Mesenchymal stem cell (in vitro differentiated cells and primary cell): ENCODE results near the gene TNFAIP2.

Experiments used
- DNase-seq: peaks from one replicate; pipeline ENCODE4 v3.0.0-alpha.2; 2013
- H2AFZ ChIP-seq: one replicate; pipeline ENCODE4 v1.6.1; 2013; ENCODE audit warnings: low read depth, mild to moderate bottlenecking, control low read depth, inconsistent platforms, low read length, moderate library complexity
- H2AK5ac ChIP-seq: 2 replicates; pipeline ENCODE4 v1.6.1; 2013; ENCODE audit warnings: low read length, moderate library complexity, mild to moderate bottlenecking, inconsistent platforms; ENCODE audit not compliant: severe bottlenecking
- H2BK120ac ChIP-seq: one replicate; pipeline ENCODE4 v1.6.1; 2013; ENCODE audit warnings: low read depth, mild to moderate bottlenecking, inconsistent platforms, low read length, moderate library complexity
- H2BK12ac ChIP-seq, 2 experiments: one replicate each; pipeline ENCODE4 v1.6.1; 2013; ENCODE audit warnings: inconsistent platforms in 2 of 2, low read length in 2 of 2, mild to moderate bottlenecking in 2 of 2, moderate library complexity in 2 of 2, control low read depth in 1 of 2
- H2BK15ac ChIP-seq: one replicate; pipeline ENCODE4 v1.6.1; 2013; ENCODE audit warnings: mild to moderate bottlenecking, low read depth, inconsistent platforms; ENCODE audit not compliant: poor library complexity, severe bottlenecking
- H2BK5ac ChIP-seq: 2 replicates; pipeline ENCODE4 v1.6.1; 2013; ENCODE audit warnings: low read depth, mild to moderate bottlenecking, low read length, control low read depth, inconsistent platforms; ENCODE audit not compliant: poor library complexity, severe bottlenecking
- H3K14ac ChIP-seq, 2 experiments: one replicate each; pipeline ENCODE4 v1.6.1; 2013; ENCODE audit warnings: inconsistent platforms in 2 of 2, low read length in 2 of 2, control low read depth in 1 of 2, mild to moderate bottlenecking in 1 of 2, moderate library complexity in 1 of 2
- H3K18ac ChIP-seq, 2 experiments: one replicate each; pipeline ENCODE4 v1.6.1; 2013; ENCODE audit warnings: inconsistent platforms in 2 of 2, low read length in 2 of 2, control low read depth in 1 of 2, low read depth in 1 of 2, mild to moderate bottlenecking in 1 of 2
- H3K23ac ChIP-seq, 2 experiments: one replicate each; pipeline ENCODE4 v1.6.1; 2013; ENCODE audit warnings: inconsistent platforms in 2 of 2, low read length in 2 of 2, mild to moderate bottlenecking in 2 of 2, moderate library complexity in 2 of 2, control low read depth in 1 of 2
- H3K27ac ChIP-seq: 2 replicates; pipeline ENCODE4 v1.5.1; 2013; ENCODE audit warnings: mild to moderate bottlenecking, moderate library complexity, low read length, control low read depth, inconsistent platforms; ENCODE audit not compliant: poor library complexity, severe bottlenecking
- H3K27me3 ChIP-seq, 2 experiments: 2 replicates each; pipeline versions ENCODE4 v1.6.1 to v1.7.0; 2013; ENCODE audit warnings: low read length in 2 of 2, mild to moderate bottlenecking in 2 of 2, moderate library complexity in 2 of 2, control low read depth in 1 of 2, inconsistent platforms in 1 of 2; ENCODE audit not compliant: control insufficient read depth in 1 of 2, insufficient read depth in 1 of 2
- H3K36me3 ChIP-seq, 2 experiments: 2 replicates each; pipeline versions ENCODE4 v1.6.1 to v1.7.0; 2013; ENCODE audit warnings: low read length in 2 of 2, control low read depth in 1 of 2, inconsistent platforms in 1 of 2, low read depth in 1 of 2, mild to moderate bottlenecking in 1 of 2; ENCODE audit not compliant: insufficient read depth in 2 of 2, control insufficient read depth in 1 of 2
- H3K4ac ChIP-seq, 2 experiments: one replicate each; pipeline ENCODE4 v1.6.1; 2013; ENCODE audit warnings: inconsistent platforms in 2 of 2, low read length in 2 of 2, mild to moderate bottlenecking in 2 of 2, moderate library complexity in 2 of 2, control low read depth in 1 of 2, low read depth in 1 of 2
- H3K4me1 ChIP-seq: 2 replicates; pipeline ENCODE4 v1.6.1; 2013; ENCODE audit warnings: low read depth, low read length, control low read depth; ENCODE audit not compliant: control insufficient read depth, insufficient read depth
- H3K4me2 ChIP-seq: 2 replicates; pipeline ENCODE4 v1.6.1; 2013; ENCODE audit warnings: low read length, mild to moderate bottlenecking, inconsistent platforms; ENCODE audit not compliant: poor library complexity, severe bottlenecking
- H3K4me3 ChIP-seq, 2 experiments: 2 replicates each; pipeline versions ENCODE4 v1.5.1 to v1.7.0; 2013; ENCODE audit warnings: low read length in 2 of 2, mild to moderate bottlenecking in 2 of 2, control low read depth in 1 of 2, low read depth in 1 of 2; ENCODE audit not compliant: insufficient read depth in 1 of 2
- H3K79me1 ChIP-seq: replicated peaks from 2 replicates; pipeline ENCODE4 v1.6.1; 2013; ENCODE audit warnings: mild to moderate bottlenecking, control low read depth, low read length, inconsistent platforms; ENCODE audit not compliant: poor library complexity, severe bottlenecking
- H3K9ac ChIP-seq: 2 replicates; pipeline ENCODE4 v1.7.0; 2013; ENCODE audit warnings: mild to moderate bottlenecking, low read length, moderate library complexity
- H3K9me3 ChIP-seq: 2 replicates; pipeline ENCODE4 v1.7.0; 2013; ENCODE audit warnings: mild to moderate bottlenecking, low read length; ENCODE audit not compliant: control insufficient read depth
- H4K8ac ChIP-seq: one replicate; pipeline ENCODE4 v1.6.1; 2013; ENCODE audit warnings: inconsistent platforms, mild to moderate bottlenecking, low read length, moderate library complexity
- H4K91ac ChIP-seq: one replicate; pipeline ENCODE4 v1.6.1; 2013; ENCODE audit warnings: mild to moderate bottlenecking, low read length, inconsistent platforms
- WGBS: methylation state at CpG from one replicate; pipeline ENCODE4 v1.1.7; 2013; ENCODE audit warnings: mixed read lengths; 5-methylcytosine and 5-hydroxymethylcytosine counted together

The TNFAIP2 gene

GRCh38 chr14:103109535-103110441 lies 13.5 kb upstream of the TNFAIP2 start:
- peaks cover 62% of the 10 kb centered on the region for H3K4me1 ChIP-seq
- H3K27ac ChIP-seq, result peak overlapping the region; percentile 86
- WGBS, result 10% methylated on average over 31 of the region's 32 CpGs
- no peak overlapping the region for H3K23ac ChIP-seq
- H3K36me3 ChIP-seq, result no peaks in the 10 kb centered on the region
- peak overlapping the region; percentile 13 to 91 for H3K4ac ChIP-seq
- H3K4me2 ChIP-seq, result peak overlapping the region; percentile 61
- peak overlapping the region in 1 of 2 experiments; percentile 46 for H3K4me3 ChIP-seq
- H2BK120ac ChIP-seq, result peak overlapping the region; percentile 96
- peak overlapping the region; percentile 68 for H2BK5ac ChIP-seq
- H3K27me3 ChIP-seq, result peaks cover 0 to under 1% of the 10 kb centered on the region in 2 experiments
- peak overlapping the region; percentile 83 for H2BK15ac ChIP-seq
- H3K9ac ChIP-seq, result peak overlapping the region; percentile 60
- H2AK5ac ChIP-seq, result no peak overlapping the region
- no peak overlapping the region for H2AFZ ChIP-seq
- H2BK12ac ChIP-seq, result peak overlapping the region; percentile 73 to 76
- peak; percentile 89 for DNase-seq
- H4K8ac ChIP-seq, result peak overlapping the region; percentile 95
- no peaks in the 10 kb centered on the region for H3K9me3 ChIP-seq
- peak overlapping the region; percentile 76 to 79 for H3K18ac ChIP-seq
- peak overlapping the region in 1 of 2 experiments; percentile 75 for H3K14ac ChIP-seq
- H4K91ac ChIP-seq, result peak overlapping the region; percentile 90
- no peaks in the 10 kb centered on the region for H3K79me1 ChIP-seq

GRCh38 chr14:103110681-103111231 lies 12.5 kb upstream of the TNFAIP2 start:
- H2AFZ ChIP-seq, result peak overlapping the region; percentile 33
- no peaks in the 10 kb centered on the region for H3K27me3 ChIP-seq
- H4K8ac ChIP-seq, result peak overlapping the region; percentile 47
- H4K91ac ChIP-seq, result peak overlapping the region; percentile 73
- H3K23ac ChIP-seq, result no peak overlapping the region
- H3K36me3 ChIP-seq, result no peaks in the 10 kb centered on the region
- peak overlapping the region; percentile 68 for H2BK5ac ChIP-seq
- peak overlapping the region; percentile 86 for H3K27ac ChIP-seq
- H3K14ac ChIP-seq, result peak overlapping the region in 1 of 2 experiments; percentile 88
- peak overlapping the region in 1 of 2 experiments; percentile 46 for H3K4me3 ChIP-seq
- no peaks in the 10 kb centered on the region for H3K9me3 ChIP-seq
- peak overlapping the region; percentile 96 for H2BK120ac ChIP-seq
- peak overlapping the region; percentile 61 for H3K4me2 ChIP-seq
- H3K18ac ChIP-seq, result peak overlapping the region; percentile 79 to 99
- H2BK15ac ChIP-seq, result no peak overlapping the region
- peak overlapping the region; percentile 46 to 63 for H3K4ac ChIP-seq
- no peak for DNase-seq
- H3K9ac ChIP-seq, result peak overlapping the region; percentile 60
- no peaks in the 10 kb centered on the region for H3K79me1 ChIP-seq
- peak overlapping the region; percentile 85 for H2AK5ac ChIP-seq
- H2BK12ac ChIP-seq, result peak overlapping the region; percentile 22 to 95
- 70% methylated on average over 14 of the region's 14 CpGs for WGBS
- H3K4me1 ChIP-seq, result peaks cover 56% of the 10 kb centered on the region

- Histone ChIP-seq H3K9ac (peak overlapping the region; percentile 60), H4K8ac (peak overlapping the region; percentile 39), H3K18ac (peak overlapping the region; percentile 48 to 79), H2BK15ac (peak overlapping the region; percentile 60), H2BK5ac (no peak overlapping the region), H3K14ac (peak overlapping the region in 1 of 2 experiments; percentile 26), H3K27me3 (no peaks in the 10 kb centered on the region), H3K4ac (peak overlapping the region; percentile 45 to 46), H3K4me3 (no peak overlapping the region), H3K4me2 (no peak overlapping the region), H2AFZ (no peak overlapping the region), H3K4me1 (peaks cover 59% of the 10 kb centered on the region), H3K9me3 (no peaks in the 10 kb centered on the region), H3K36me3 (no peaks in the 10 kb centered on the region), H4K91ac (peak overlapping the region; percentile 76), H2BK12ac (peak overlapping the region in 1 of 2 experiments; percentile 11), H3K79me1 (no peaks in the 10 kb centered on the region), H3K27ac (peak overlapping the region; percentile 23), H2BK120ac (peak overlapping the region; percentile 52), H2AK5ac (peak overlapping the region; percentile 85), H3K23ac (no peak overlapping the region)
- no peak for DNase-seq
- WGBS, result 89% methylated on average over 4 of the region's 6 CpGs
Measured at GRCh38 chr14:103111232-103111868, 11.9 kb upstream of the TNFAIP2 start.
